ENCODE data around the gene PKMYT1. TPM values are rescaled to one million over a fixed set of nuclear protein-coding genes. Genes with fewer than 3 reads are reported as not detected.

PKMYT1 gene
- total and polyA plus RNA-seq, 9 of the 15 experiments (the other 6 are each of a cell fraction or from before 2014, with no cell fraction given), result 8.7 to 201 (median 37.8) TPM

- TF ChIP-seq VEZF1 (CRISPR knock-in tag; IDR thresholded peaks at IDR 0.05), result peak; percentile 43
- TF ChIP-seq C11orf30 (IDR thresholded peaks at IDR 0.05; ENCODE audit: low read depth), result no peak
- TF ChIP-seq BRF2 (IDR thresholded peaks at IDR 0.05; ENCODE audit: borderline replicate concordance, insufficient read depth, insufficient read length), result no peak
- no peak for TF ChIP-seq SMAD1 (IDR thresholded peaks at IDR 0.05; ENCODE audit: low read depth, low read length, partially characterized antibody)
- TF ChIP-seq ZNF24 (IDR thresholded peaks at IDR 0.05), result 0 out of 2 replicates have a peak, but pooled peaks have one; percentile 40
- no peak for TF ChIP-seq XRCC5 (IDR thresholded peaks at IDR 0.05; ENCODE audit: low read depth, low read length)
- no peak for TF ChIP-seq PTTG1 (tag; IDR thresholded peaks at IDR 0.05; ENCODE audit: low read depth)
- no peak; the same call in 1 of the 2 replicates for TF ChIP-seq CC2D1A (IDR thresholded peaks at IDR 0.05)
- no peak for TF ChIP-seq RFX7 (CRISPR knock-in tag; IDR thresholded peaks at IDR 0.05)
- TF ChIP-seq RBM25 (IDR thresholded peaks at IDR 0.05; ENCODE audit: low read depth, low read length, severe bottlenecking), result no peak
- TF ChIP-seq GTF2F1 (IDR thresholded peaks at IDR 0.05; ENCODE audit: low read depth, low read length), result no peak
- no peak for TF ChIP-seq BMI1 (IDR thresholded peaks at IDR 0.05; ENCODE audit: low read length)
- no peak for TF ChIP-seq NFYB (IDR thresholded peaks at IDR 0.05; ENCODE audit: extremely low read depth, insufficient read length)
- no peak for TF ChIP-seq U2AF2 (optimal IDR thresholded peaks at IDR 0.05; ENCODE audit: low read depth, low read length)
- TF ChIP-seq FOXP1 (CRISPR knock-in tag; IDR thresholded peaks at IDR 0.05), result peak; percentile 52; the same call in 1 of the 2 replicates
- no peak for TF ChIP-seq ZNF717 (CRISPR knock-in tag; IDR thresholded peaks at IDR 0.05)
- no peak for TF ChIP-seq ZNF830 (CRISPR knock-in tag; IDR thresholded peaks at IDR 0.05)
- TF ChIP-seq ELK1 (CRISPR knock-in tag; IDR thresholded peaks at IDR 0.05), result no peak
- no peak for TF ChIP-seq ZNF655 (CRISPR knock-in tag; IDR thresholded peaks at IDR 0.05)
- peak; percentile 16; the same call in 1 of the 2 replicates for TF ChIP-seq CEBPG (CRISPR knock-in tag; IDR thresholded peaks at IDR 0.05)
- no peak for TF ChIP-seq CEBPG (tag; conservative IDR thresholded peaks at IDR 0.05 in 1 of 2, IDR thresholded peaks at IDR 0.05 in 1 of 2)
- peak in 1 of 2 experiments; percentile 50; a peak in 1 of 4 replicates for TF ChIP-seq MAZ (CRISPR knock-in tag; conservative IDR thresholded peaks at IDR 0.05 in 1 of 2, IDR thresholded peaks at IDR 0.05 in 1 of 2)
Measured at GRCh38 chr16:2981177-2981898, 1.1 kb upstream of the PKMYT1 start (continued).
